Motor neuron (in vitro differentiated cells): ENCODE results near the gene NGLY1. TPM values are rescaled to one million over a fixed set of nuclear protein-coding genes. Genes with fewer than 3 reads are reported as not detected.

Experiments used
- ATAC-seq, 8 experiments: fragments of 200-7000 bp; cut with Tn5 transposase; replicated peaks in 6 of 8; 2 replicates each; pipeline ENCODE4 v1.8.0; 2021; ENCODE audit warnings: mild to moderate bottlenecking in 8 of 8, moderate library complexity in 8 of 8
- H3K27ac ChIP-seq, 2 donors: fragments of 250-450 bp; sonication (Bioruptor Pico); 2 replicates each; pipeline ENCODE4 v1.9.0; 2021; ENCODE audit warnings: antibody characterized with exemption in 2 of 2, mild to moderate bottlenecking in 2 of 2, moderate library complexity in 1 of 2
- H3K4me1 ChIP-seq, 2 donors: fragments of 250-450 bp; sonication (Bioruptor Pico); replicated peaks in 1 of 2; 2 replicates each; pipeline ENCODE4 v1.6.1; 2021; ENCODE audit warnings: antibody characterized with exemption in 2 of 2, mild to moderate bottlenecking in 2 of 2, moderate library complexity in 1 of 2
- H3K4me3 ChIP-seq, 5 donors: fragments of 250-450 bp; sonication (Bioruptor Pico); 2 replicates each; pipeline ENCODE4 v1.9.0; 2021; ENCODE audit warnings: antibody characterized with exemption in 5 of 5, mild to moderate bottlenecking in 5 of 5, moderate library complexity in 4 of 5
- WGBS, 10 experiments: fragments of 450-650 bp; shearing (Covaris generic); methylation state at CpG; one replicate each; pipeline ENCODE4 v1.0.0; 2022; 5-methylcytosine and 5-hydroxymethylcytosine counted together
- in situ Hi-C, 9 experiments: fragments of 400-800 bp; cut with MboI; loops; one replicate each; pipeline ENCODE4 v1.15.0; 2021; ENCODE audit warnings: low sequenced_read_pairs in 9 of 9, low pct_unique_long_range_greater_than_20kb in 2 of 9; ENCODE audit not compliant: unreplicated experiment in 9 of 9
- total RNA-seq, 8 experiments: library from RNA; unstranded; fragments of 300-600 nt; gene quantifications; 2 replicates each; pipeline versions ENCODE4 v1.2.3 to v1.2.4, GENCODE V29; 2022

NGLY1 gene
- total RNA-seq, 8 experiments from 2014 or later = 21.1 to 102 (median 25.7) TPM

DNA sequence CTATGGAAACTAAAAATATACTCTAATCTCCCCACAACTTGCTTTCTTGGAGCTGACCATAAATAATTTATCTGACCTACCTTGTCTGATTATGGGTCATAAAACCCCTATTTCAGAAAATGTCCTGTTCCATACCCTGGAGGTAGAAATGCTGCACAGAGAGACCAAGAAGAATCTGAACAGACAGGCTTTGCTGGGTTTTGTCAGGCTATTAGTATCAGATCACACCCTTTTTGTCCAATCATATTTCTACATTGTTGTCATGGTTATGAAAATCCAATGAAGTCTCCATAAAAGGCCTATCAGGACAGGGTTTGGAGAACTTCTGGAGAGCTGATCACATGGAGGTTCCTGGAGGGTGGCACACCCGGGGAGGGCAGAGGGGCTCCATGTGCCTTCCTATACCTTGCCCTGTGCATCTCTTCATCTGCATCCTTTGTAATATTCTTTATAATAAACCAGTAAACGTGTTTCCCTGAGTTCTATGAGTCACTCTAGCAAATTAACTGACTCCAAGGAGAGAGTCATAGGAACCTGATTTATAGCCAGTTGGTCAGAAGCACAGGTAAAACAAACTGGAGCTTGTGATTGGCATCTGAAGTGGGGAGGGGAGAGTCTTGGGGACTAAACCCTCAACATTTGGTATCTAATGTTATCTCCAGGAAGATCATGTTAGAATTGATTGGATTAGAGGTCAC lies 58.1 kb downstream of the NGLY1 start:
- no peaks in the 10 kb centered on the region for H3K4me1 ChIP-seq

DNA sequence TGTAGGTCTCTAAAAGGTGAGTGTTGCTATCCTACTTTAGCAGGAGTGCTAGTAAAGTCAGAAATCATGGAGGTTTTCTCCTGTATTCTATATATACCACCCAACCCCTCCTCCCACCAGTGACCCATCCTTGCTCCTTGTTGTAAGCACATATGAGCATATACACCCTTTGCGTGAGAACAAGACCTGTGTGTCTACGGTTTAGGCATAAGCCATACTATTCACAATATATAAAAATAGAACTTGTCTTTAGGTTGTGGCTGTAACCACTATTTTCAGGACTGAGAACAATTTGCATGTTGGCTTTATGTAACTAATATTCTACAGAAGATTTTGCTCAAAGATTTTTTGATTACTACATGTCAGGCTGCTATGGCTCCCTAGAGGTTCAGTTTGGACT lies 59.4 kb downstream of the NGLY1 start:
- in situ Hi-C loops = no loop called here
- 58 to 100% (median 91%) methylated on average over 1 to 2 of the region's 2 CpGs; no CpG with 5 or more reads in 3 of the 10 experiments for WGBS, 10 experiments

More for the DNA sequence above, 58.1 kb downstream of the NGLY1 start:
- 31 to 77% (median 65%) methylated on average over 2 of the region's 2 CpGs; no CpG with 5 or more reads in 5 of the 10 experiments for WGBS, 10 experiments
- Histone ChIP-seq H3K4me3 (no peak overlapping the region), H3K27ac (no peak overlapping the region)
- peak in 2 of 8 experiments; percentile 16 to 27 for ATAC-seq
- in situ Hi-C loops = no loop called here

DNA sequence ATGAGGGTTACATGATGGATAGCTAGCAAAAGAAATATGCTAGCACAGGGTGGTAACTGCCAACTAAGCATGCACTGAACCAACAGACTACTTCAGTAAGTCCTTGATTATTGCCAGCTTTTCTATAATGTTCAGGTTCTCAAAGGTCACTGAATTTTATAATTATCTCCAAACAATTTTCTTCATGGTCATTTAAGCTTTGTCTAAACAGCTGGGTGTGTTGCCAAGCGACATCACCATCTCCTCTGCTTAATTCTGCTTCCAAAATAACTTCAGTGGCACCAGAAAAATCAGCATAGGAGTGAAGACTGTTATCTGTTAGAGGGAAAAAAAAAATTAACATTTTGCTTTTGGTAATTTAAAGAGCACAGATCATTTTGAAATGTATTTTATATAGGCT lies 63.9 kb downstream of the NGLY1 start:
- 36 to 100% (median 100%) methylated on average over 1 of the region's 1 CpG; no CpG with 5 or more reads in 3 of the 10 experiments for WGBS, 10 experiments
- in situ Hi-C loops = no loop called here
- H3K4me3 ChIP-seq = no peak overlapping the region
- H3K27ac ChIP-seq = no peak overlapping the region
- H3K4me1 ChIP-seq = no peaks in the 10 kb centered on the region
- ATAC-seq = no peak

More for the DNA sequence above, 59.4 kb downstream of the NGLY1 start:
- ATAC-seq = no peak
- no peak overlapping the region for H3K27ac ChIP-seq
- H3K4me1 ChIP-seq = no peaks in the 10 kb centered on the region
- no peak overlapping the region for H3K4me3 ChIP-seq

DNA sequence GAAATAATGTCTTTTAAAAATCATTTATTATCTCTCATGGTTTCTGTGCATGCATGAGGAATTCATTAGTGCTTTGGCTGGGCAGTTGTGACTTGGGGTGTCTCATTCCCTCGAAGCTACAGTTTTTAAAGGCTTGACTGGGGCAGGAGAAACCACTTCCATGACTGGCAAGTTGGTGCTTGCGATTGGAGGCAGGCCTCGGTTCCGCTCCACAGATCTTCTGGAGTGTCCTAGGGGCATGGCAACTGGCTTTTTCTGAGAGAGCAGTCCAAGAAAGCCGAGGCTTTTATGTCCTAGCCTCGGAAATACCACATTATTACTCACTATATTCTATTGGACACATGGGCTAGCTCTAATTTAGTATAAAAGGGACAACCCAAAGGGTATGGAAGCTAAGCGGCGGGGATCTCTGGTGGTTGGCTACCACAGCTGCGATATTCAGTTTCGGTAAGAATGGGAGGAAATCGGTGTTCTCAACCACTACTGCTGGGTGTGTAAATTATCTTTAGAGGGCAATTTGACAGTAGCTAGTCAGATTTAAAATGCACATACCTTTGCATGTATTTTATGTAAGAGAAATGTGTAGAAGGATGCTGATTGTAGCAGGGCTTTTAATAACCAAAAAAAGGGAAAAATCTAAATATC lies 69.8 kb downstream of the NGLY1 start:
- ATAC-seq = peak in 3 of 8 experiments; percentile 38 to 60 (median 52)
- in situ Hi-C loops = no loop called here
- H3K4me3 ChIP-seq = no peak overlapping the region
- 59 to 95% (median 83%) methylated on average over 1 to 10 of the region's 11 CpGs; no CpG with 5 or more reads in 1 of the 10 experiments for WGBS, 10 experiments
- H3K27ac ChIP-seq = no peak overlapping the region
- H3K4me1 ChIP-seq = no peaks in the 10 kb centered on the region

DNA sequence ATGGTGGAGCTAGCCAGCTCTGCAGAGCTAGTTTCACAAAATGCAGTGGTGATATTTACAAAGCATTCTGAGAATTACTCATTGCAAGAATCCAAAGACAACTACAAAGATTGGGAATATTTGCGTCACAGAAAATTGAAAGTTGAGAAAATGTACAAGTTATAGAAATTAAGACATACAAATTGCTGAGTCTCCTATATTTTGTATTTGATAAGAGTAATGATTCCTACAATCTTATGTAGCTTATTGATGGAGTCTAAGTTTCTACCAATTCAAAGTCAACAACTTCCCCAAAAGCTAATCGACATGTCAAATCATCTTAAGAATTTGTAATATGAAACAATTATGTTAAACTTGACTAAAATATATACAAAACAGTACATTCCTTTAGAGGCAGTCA lies 72.2 kb downstream of the NGLY1 start:
- in situ Hi-C loops = no loop called here
- 77 to 100% (median 89%) methylated on average over 1 to 2 of the region's 2 CpGs for WGBS, 10 experiments
- ATAC-seq = no peak
- Histone ChIP-seq H3K4me3 (no peak overlapping the region), H3K4me1 (no peaks in the 10 kb centered on the region), H3K27ac (no peak overlapping the region)

DNA sequence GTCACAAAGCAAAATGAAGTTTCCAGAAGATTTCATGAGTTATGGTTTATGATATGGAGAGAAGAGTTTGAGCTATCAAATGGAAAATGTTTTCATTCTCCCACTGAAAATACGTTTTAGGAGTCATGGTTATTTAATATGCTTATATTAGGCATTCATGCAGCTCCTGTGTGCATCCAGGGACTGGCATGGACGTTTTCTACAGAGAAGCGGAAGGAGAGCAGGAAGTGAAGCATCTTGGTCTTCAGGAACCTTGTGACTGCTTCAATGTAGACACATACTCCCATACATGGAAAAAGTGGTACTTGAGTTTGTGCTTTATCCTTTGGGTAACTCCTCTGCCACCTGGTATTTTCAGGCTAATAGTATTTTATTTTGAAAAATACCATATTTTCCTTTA lies 75.2 kb downstream of the NGLY1 start:
- Histone ChIP-seq H3K27ac (no peak overlapping the region), H3K4me3 (no peak overlapping the region), H3K4me1 (no peaks in the 10 kb centered on the region)
- peak in 2 of 8 experiments; percentile 59 to 61 for ATAC-seq
- 0 to 81% (median 67%) methylated on average over 1 to 3 of the region's 3 CpGs for WGBS, 10 experiments
- in situ Hi-C loops = no loop called here

DNA sequence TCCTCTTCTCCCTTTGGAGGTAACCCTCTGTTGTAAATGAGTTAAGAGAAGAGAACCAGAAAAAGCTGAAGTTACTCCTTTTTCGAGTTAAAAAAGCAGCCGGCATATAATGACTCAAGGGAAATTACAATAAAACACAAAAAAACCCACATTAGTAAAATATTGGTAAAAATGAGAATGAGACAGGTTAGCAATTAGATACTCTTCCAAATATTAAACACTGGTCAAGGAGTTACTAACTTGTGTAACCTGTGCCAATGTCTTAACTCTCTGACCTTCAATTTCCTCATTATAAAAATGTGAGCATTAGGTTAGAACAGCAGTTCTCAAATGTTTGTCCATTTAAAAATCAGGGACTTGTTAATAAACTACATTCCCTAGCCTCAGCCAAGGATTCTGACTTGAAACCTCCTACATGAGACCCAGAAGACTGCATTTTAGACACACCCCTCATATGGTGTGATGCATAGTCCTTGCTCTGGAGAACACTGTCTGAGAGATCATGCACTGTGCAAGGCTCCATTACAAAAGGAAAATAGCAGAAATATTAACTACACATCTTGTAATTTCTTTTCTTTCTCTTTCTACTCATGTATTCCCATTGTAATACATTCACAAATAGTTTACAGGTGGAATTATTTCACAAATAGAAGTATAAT lies 75.8 kb downstream of the NGLY1 start:
- H3K4me3 ChIP-seq = no peak overlapping the region
- in situ Hi-C loops = no loop called here
- 22 to 100% (median 88%) methylated on average over 1 to 2 of the region's 2 CpGs; no CpG with 5 or more reads in 3 of the 10 experiments for WGBS, 10 experiments
- H3K4me1 ChIP-seq = no peaks in the 10 kb centered on the region
- H3K27ac ChIP-seq = no peak overlapping the region
- peak in 3 of 8 experiments; percentile 81 to 100 (median 98) for ATAC-seq

DNA sequence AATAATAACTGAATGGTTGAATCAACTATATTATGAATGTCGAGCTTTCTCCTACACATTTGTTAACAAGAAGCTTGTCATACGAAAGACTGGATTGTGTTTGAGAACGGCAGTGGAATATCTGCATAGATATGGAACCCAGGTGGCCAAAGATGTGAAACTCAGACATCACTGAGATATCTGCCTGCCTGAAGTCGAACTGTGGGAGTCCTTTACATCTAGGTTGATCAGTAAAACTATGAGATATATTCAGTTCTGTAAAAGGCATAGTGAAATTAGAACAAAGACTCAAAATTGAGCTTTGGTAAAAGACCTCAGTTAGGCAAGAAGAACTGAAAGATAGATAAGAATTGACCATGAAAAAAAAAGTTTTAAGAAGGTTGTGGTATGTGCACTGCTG lies 77.0 kb downstream of the NGLY1 start:
- in situ Hi-C loops = no loop called here
- WGBS, 10 experiments = 15 to 84% (median 58%) methylated on average over 2 to 4 of the region's 4 CpGs
- Histone ChIP-seq H3K4me1 (no peaks in the 10 kb centered on the region), H3K27ac (no peak overlapping the region), H3K4me3 (no peak overlapping the region)
- ATAC-seq = no peak

DNA sequence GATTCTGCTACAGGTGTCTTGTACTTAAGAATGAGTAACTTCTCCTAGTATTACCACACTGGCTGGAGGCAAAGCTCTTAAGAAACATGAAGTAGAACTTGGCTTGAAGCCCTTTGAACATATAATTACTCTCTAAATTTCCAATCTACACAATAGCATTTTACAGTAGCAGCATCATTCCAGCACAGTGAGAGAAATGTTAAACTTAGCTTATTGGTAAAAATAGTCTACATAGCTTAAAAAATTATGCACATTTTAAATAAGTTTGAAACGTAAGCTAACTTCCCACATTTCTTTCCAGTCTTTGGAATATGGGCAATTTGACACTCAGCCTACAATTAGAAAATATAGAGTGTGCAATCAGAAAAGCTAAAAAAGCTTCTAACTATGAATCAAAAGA lies 85.7 kb downstream of the NGLY1 start:
- 0 to 90% (median 63%) methylated on average over 1 of the region's 1 CpG; no CpG with 5 or more reads in 1 of the 10 experiments for WGBS, 10 experiments
- no peak overlapping the region for H3K27ac ChIP-seq
- in situ Hi-C loops = no loop called here
- peak in 3 of 8 experiments; percentile 37 to 76 (median 67) for ATAC-seq
- no peak overlapping the region for H3K4me3 ChIP-seq
- no peaks in the 10 kb centered on the region for H3K4me1 ChIP-seq

DNA sequence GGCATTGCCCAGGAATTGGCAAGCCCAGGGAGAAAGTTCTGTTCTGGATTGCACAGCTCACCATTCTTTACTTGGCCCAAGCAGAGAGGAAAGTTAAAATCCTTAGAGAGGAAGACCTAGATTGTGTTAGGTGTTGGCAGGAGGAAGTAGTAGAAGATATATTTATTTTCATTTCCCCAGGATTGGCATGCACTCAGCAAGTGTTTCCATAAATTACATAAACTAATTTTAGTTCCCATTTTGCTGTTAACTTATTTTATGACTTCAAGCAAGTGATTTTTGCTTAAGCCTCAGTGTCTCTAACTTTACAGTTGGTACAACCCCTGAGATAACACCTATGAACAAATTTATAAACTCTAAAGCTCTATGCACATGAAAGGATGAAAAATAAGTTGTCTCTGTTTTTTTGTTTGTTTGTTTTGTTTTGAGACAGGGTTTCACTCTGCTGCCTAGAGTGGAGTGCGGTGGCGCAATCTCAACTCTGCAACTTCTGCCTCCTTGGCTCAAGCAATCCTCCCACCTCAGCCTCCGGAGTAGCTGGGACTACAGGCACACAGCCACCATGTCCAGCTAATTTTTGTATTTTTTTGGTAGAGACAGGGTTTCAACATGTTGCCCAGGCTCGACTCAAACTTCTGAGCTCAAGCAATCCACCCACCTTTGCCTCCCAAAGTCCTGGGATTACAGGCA lies 87.4 kb downstream of the NGLY1 start:
- ATAC-seq = no peak
- in situ Hi-C loops = no loop called here
- WGBS, 10 experiments = 72 to 100% (median 91%) methylated on average over 1 to 4 of the region's 4 CpGs; no CpG with 5 or more reads in 2 of the 10 experiments
- Histone ChIP-seq H3K27ac (no peak overlapping the region), H3K4me3 (no peak overlapping the region), H3K4me1 (no peaks in the 10 kb centered on the region)

DNA sequence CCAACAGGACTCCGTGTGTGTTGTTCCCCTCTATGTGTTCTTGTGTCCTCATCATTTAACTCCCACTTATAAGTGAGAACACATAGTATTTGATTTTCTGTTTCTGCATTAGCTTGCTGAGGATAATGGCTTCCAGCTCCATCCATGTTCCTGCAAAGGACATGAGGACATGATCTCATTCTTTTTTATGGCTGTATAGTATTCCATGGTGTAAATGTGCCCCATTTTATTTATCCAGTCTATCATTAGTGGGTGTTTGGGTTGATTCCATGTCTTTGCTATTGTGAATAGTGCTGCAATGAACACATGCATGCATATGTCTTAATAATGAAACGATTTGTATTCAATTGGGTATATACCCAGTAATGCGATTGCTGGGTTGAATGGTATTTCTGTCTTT lies 90.0 kb downstream of the NGLY1 start:
- 15 to 100% (median 70%) methylated on average over 1 to 3 of the region's 3 CpGs; no CpG with 5 or more reads in 2 of the 10 experiments for WGBS, 10 experiments
- no peak for ATAC-seq
- no peak overlapping the region for H3K4me3 ChIP-seq
- no peaks in the 10 kb centered on the region for H3K4me1 ChIP-seq
- H3K27ac ChIP-seq = no peak overlapping the region
- in situ Hi-C loops = no loop called here

DNA sequence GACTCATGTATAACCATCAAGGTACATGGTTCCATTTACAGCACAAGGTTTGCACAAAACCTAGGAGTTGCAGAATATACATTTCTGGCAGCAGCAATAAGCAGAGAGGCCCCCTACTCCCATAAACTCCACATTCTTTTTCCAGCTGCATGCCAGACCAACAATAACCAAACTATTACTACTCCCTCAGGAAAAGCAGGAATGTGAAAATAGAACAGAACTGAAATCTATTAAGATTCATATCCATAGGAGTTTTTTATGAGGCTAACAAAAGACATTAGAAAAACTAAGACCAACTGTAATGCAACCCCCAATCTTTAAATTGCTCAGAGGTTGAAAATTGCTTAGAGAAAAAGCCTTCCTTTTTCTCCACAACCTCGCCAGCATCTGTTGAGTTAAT lies 90.9 kb downstream of the NGLY1 start:
- no peak for ATAC-seq
- in situ Hi-C loops = no loop called here
- 0 to 89% (median 62%) methylated on average over 1 of the region's 1 CpG; no CpG with 5 or more reads in 4 of the 10 experiments for WGBS, 10 experiments

More for the DNA sequence above, 90.9 kb downstream of the NGLY1 start:
- H3K4me3 ChIP-seq = no peak overlapping the region
- H3K27ac ChIP-seq = no peak overlapping the region
- H3K4me1 ChIP-seq = no peaks in the 10 kb centered on the region
